ENCODE results near the gene ROBO3.

Gene ROBO3

GRCh38 chr11:124902616-124903015 is 37.4 kb downstream of the ROBO3 start:
- Histone ChIP-seq H3K9ac (ENCODE audit: low read length) (no peak overlapping the region), H3K4me3 (ENCODE audit: insufficient read depth, low read length, poor library complexity, severe bottlenecking) (no peak overlapping the region), H4K20me1 (ENCODE audit: low read depth, low read length) (no peaks in the 10 kb centered on the region), H3K79me2 (ENCODE audit: insufficient read depth, low read length) (no peaks in the 10 kb centered on the region), H3K9me3 (ENCODE audit: insufficient read depth, low read length) (no peaks in the 10 kb centered on the region), H3K9me2 (replicated peaks; ENCODE audit: insufficient read depth, low read length) (no peaks in the 10 kb centered on the region), H3K4me2 (ENCODE audit: low read depth, low read length, poor library complexity, severe bottlenecking) (no peak overlapping the region), H3K27ac (ENCODE audit: low read depth, low read length) (no peak overlapping the region), H3K36me3 (ENCODE audit: low read length) (no peaks in the 10 kb centered on the region), H3F3A (ENCODE audit: insufficient read depth) (no peaks in the 10 kb centered on the region), H3K27me3 (ENCODE audit: low read length) (0 out of 2 replicates have a peak, but pooled peaks cover 5% of the 10 kb centered on the region), H2AFZ (ENCODE audit: low read depth, low read length, severe bottlenecking) (no peak overlapping the region)
- TF ChIP-seq, protein P1, sequence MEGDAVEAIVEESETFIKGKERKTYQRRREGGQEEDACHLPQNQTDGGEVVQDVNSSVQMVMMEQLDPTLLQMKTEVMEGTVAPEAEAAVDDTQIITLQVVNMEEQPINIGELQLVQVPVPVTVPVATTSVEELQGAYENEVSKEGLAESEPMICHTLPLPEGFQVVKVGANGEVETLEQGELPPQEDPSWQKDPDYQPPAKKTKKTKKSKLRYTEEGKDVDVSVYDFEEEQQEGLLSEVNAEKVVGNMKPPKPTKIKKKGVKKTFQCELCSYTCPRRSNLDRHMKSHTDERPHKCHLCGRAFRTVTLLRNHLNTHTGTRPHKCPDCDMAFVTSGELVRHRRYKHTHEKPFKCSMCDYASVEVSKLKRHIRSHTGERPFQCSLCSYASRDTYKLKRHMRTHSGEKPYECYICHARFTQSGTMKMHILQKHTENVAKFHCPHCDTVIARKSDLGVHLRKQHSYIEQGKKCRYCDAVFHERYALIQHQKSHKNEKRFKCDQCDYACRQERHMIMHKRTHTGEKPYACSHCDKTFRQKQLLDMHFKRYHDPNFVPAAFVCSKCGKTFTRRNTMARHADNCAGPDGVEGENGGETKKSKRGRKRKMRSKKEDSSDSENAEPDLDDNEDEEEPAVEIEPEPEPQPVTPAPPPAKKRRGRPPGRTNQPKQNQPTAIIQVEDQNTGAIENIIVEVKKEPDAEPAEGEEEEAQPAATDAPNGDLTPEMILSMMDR (IDR thresholded peaks at IDR 0.05; ENCODE audit: insufficient read depth, low read length, poor library complexity, severe bottlenecking), result no peak
- no peak for TF ChIP-seq EZH2phosphoT487 (conservative IDR thresholded peaks at IDR 0.05; ENCODE audit: low read length)

GRCh38 chr11:124915541-124916369 is 50.5 kb downstream of the ROBO3 start:
- H3K9ac ChIP-seq (ENCODE audit: low read length), result no peak overlapping the region
- no peaks in the 10 kb centered on the region for H3K9me2 ChIP-seq (replicated peaks; ENCODE audit: insufficient read depth, low read length)
- no peaks in the 10 kb centered on the region for H3F3A ChIP-seq (ENCODE audit: insufficient read depth)
- H3K4me2 ChIP-seq (ENCODE audit: low read depth, low read length, poor library complexity, severe bottlenecking), result no peak overlapping the region
- no peaks in the 10 kb centered on the region for H3K79me2 ChIP-seq (ENCODE audit: insufficient read depth, low read length)
- H3K36me3 ChIP-seq (ENCODE audit: low read length), result no peaks in the 10 kb centered on the region
- H3K9me3 ChIP-seq (ENCODE audit: insufficient read depth, low read length), result no peaks in the 10 kb centered on the region
- no peak overlapping the region for H3K4me3 ChIP-seq (ENCODE audit: insufficient read depth, low read length, poor library complexity, severe bottlenecking)
- no peaks in the 10 kb centered on the region for H4K20me1 ChIP-seq (ENCODE audit: low read depth, low read length)
- TF ChIP-seq, protein P1 (IDR thresholded peaks at IDR 0.05; ENCODE audit: insufficient read depth, low read length, poor library complexity, severe bottlenecking), result no peak
- no peak for TF ChIP-seq EZH2phosphoT487 (conservative IDR thresholded peaks at IDR 0.05; ENCODE audit: low read length)
- no peak overlapping the region for H2AFZ ChIP-seq (ENCODE audit: low read depth, low read length, severe bottlenecking)
- no peaks in the 10 kb centered on the region for H3K27me3 ChIP-seq (ENCODE audit: low read length)
- H3K27ac ChIP-seq (ENCODE audit: low read depth, low read length), result no peak overlapping the region

- Histone ChIP-seq H3F3A (ENCODE audit: insufficient read depth) (no peaks in the 10 kb centered on the region), H3K9me2 (replicated peaks; ENCODE audit: insufficient read depth, low read length) (no peaks in the 10 kb centered on the region)
Measured at GRCh38 chr11:124916370-124916710, 51.1 kb downstream of the ROBO3 start.

More at GRCh38 chr11:124916370-124916710, 51.1 kb downstream of the ROBO3 start:
- Histone ChIP-seq H2AFZ (ENCODE audit: low read depth, low read length, severe bottlenecking) (no peak overlapping the region), H3K4me2 (ENCODE audit: low read depth, low read length, poor library complexity, severe bottlenecking) (no peak overlapping the region), H3K79me2 (ENCODE audit: insufficient read depth, low read length) (no peaks in the 10 kb centered on the region), H3K9ac (ENCODE audit: low read length) (no peak overlapping the region), H4K20me1 (ENCODE audit: low read depth, low read length) (no peaks in the 10 kb centered on the region), H3K4me3 (ENCODE audit: insufficient read depth, low read length, poor library complexity, severe bottlenecking) (no peak overlapping the region), H3K9me3 (ENCODE audit: insufficient read depth, low read length) (no peaks in the 10 kb centered on the region), H3K27ac (ENCODE audit: low read depth, low read length) (no peak overlapping the region), H3K36me3 (ENCODE audit: low read length) (no peaks in the 10 kb centered on the region), H3K27me3 (ENCODE audit: low read length) (no peaks in the 10 kb centered on the region)
- TF ChIP-seq EZH2phosphoT487 (conservative IDR thresholded peaks at IDR 0.05; ENCODE audit: low read length), result no peak
- TF ChIP-seq, protein P1 (IDR thresholded peaks at IDR 0.05; ENCODE audit: insufficient read depth, low read length, poor library complexity, severe bottlenecking), result no peak
